ENCODE measurements around the gene PSMD12.

DNA sequence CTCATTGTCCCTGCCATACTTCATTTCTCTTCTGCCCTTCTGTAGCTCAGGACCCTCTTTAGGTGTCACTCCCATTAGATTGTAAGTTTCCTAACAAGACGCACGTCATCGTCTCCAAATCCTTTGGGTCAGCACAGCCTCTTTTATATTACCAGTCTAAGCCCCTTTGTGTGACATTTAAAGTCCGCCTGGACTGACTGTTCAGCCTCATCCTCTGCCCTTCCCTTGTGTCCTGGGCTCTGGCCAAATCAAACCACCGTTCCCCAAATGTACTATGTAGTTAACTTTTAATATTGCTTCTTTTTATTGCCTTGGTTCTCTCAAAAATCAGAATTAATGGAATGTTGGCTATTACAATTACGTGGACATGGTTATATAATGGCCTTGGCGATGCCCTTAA is 48.9 kb upstream of the PSMD12 start:
- TF ChIP-seq CTCF (IDR thresholded peaks at IDR 0.05) (no peak), POLR2AphosphoS5 (IDR thresholded peaks at IDR 0.05) (no peak), POLR2A (IDR thresholded peaks at IDR 0.05) (no peak)

Measured in sigmoid colon (tissue), 4 donors.